Ectodermal cell (in vitro differentiated cells): ENCODE data around the gene VPS4B. TPM values are rescaled to one million over a fixed set of nuclear protein-coding genes. Genes with fewer than 3 reads are reported as not detected.
"Not testable (repeated sequence)": the region's sequence is repeated elsewhere in the genome, so short reads cannot be mapped to it uniquely, and the experiment has no call there.

ENCODE experiments used
- H3K27ac ChIP-seq: 2 replicates; pipeline ENCODE4 v1.7.0; 2013; ENCODE audit warnings: mild to moderate bottlenecking, low read depth, low read length; ENCODE audit not compliant: insufficient read depth, poor library complexity, severe bottlenecking
- H3K27me3 ChIP-seq: 2 replicates; pipeline ENCODE4 v1.7.0; 2013; ENCODE audit warnings: mild to moderate bottlenecking, low read length; ENCODE audit not compliant: insufficient read depth, control insufficient read depth, poor library complexity, severe bottlenecking
- H3K36me3 ChIP-seq: one replicate; pipeline ENCODE4 v1.7.0; 2013; ENCODE audit warnings: low read length; ENCODE audit not compliant: control insufficient read depth, insufficient read depth
- H3K4me1 ChIP-seq: one replicate; pipeline ENCODE4 v1.7.0; 2013; ENCODE audit warnings: low read length; ENCODE audit not compliant: control insufficient read depth, insufficient read depth
- H3K4me3 ChIP-seq: 2 replicates; pipeline ENCODE4 v1.7.0; 2013; ENCODE audit warnings: low read depth, low read length, control low read depth; ENCODE audit not compliant: insufficient read depth
- H3K9me3 ChIP-seq: 2 replicates; pipeline ENCODE4 v1.7.0; 2013; ENCODE audit warnings: mild to moderate bottlenecking, low read length, moderate library complexity; ENCODE audit not compliant: control insufficient read depth
- WGBS, 2 experiments: methylation state at CpG; one replicate each; pipeline ENCODE4 v1.1.7; 2013; ENCODE audit warnings: missing lambda C conversion rate in 2 of 2; 5-methylcytosine and 5-hydroxymethylcytosine counted together
- polyA plus RNA-seq, 4 experiments: library from polyadenylated mRNA; stranded (reverse); fragments of 50-300 nt; gene quantifications; one replicate each; pipeline ENCODE4 v1.2.3, GENCODE V29; 2013

VPS4B gene
- 31.0 TPM for polyA plus RNA-seq (2013, experiment 1 of 4)
- polyA plus RNA-seq (2013, experiment 2 of 4), result 40.3 TPM
- 28.8 TPM for polyA plus RNA-seq (2013, experiment 3 of 4)
- polyA plus RNA-seq (2013, experiment 4 of 4), result 31.0 TPM

- Histone ChIP-seq H3K4me3 (peak within 1 kb of the TSS; percentile 87), H3K27me3 (no peaks in the 10 kb centered on the region), H3K4me1 (peaks cover 7% of the 10 kb centered on the region), H3K36me3 (no peaks in the 10 kb centered on the region), H3K9me3 (no peaks in the 10 kb centered on the region), H3K27ac (peak within 1 kb of the TSS; percentile 95)
- 0% methylated on average over 56 to 58 of the region's 58 CpGs for WGBS, 2 experiments
Measured at GRCh38 chr18:63422087-63422863, at the start of gene VPS4B. Gene VPS4B (minus strand): TSS chr18:63422476. CDS start chr18:63422259, 217 bp downstream.

- Histone ChIP-seq H3K36me3 (no peaks in the 10 kb centered on the region), H3K4me1 (no peaks in the 10 kb centered on the region), H3K9me3 (no peaks in the 10 kb centered on the region), H3K4me3 (no peak overlapping the region), H3K27ac (no peak overlapping the region), H3K27me3 (no peaks in the 10 kb centered on the region)
- WGBS, 2 experiments, result 85 to 86% methylated on average over 11 to 12 of the region's 12 CpGs
Measured at GRCh38 chr18:63470751-63471150, 48.5 kb upstream of the VPS4B start.

GRCh38 chr18:63468575-63468974, 46.3 kb upstream of the VPS4B start:
- Histone ChIP-seq H3K4me1 (no peaks in the 10 kb centered on the region), H3K9me3 (no peaks in the 10 kb centered on the region), H3K27me3 (no peaks in the 10 kb centered on the region), H3K4me3 (no peak overlapping the region), H3K36me3 (no peaks in the 10 kb centered on the region), H3K27ac (no peak overlapping the region)
- 80 to 99% methylated on average over 1 to 3 of the region's 3 CpGs for WGBS, 2 experiments

DNA sequence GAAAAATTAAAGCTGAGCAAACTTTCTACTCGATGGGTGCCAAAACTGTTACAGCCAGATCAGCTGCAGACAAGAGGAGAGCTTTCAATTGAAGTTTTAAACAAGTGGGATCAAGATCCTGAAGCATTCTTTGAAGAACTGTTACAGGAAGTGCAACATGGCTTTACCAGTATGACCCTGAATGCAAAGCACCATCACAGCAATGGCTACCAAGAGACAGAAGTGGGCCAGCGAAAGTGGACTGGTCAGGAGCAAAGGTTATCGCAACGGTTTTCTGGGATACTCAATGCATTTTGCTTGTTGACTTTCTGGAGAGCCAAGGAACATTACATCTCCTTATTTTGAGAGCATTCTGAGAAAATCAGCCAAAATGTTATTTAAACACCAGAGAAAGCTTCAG, 45.4 kb upstream of the VPS4B start:
- Histone ChIP-seq H3K4me3 (no peak overlapping the region), H3K36me3 (no peaks in the 10 kb centered on the region), H3K27me3 (no peaks in the 10 kb centered on the region), H3K4me1 (no peaks in the 10 kb centered on the region), H3K9me3 (no peaks in the 10 kb centered on the region), H3K27ac (no peak overlapping the region)
- 90 to 95% methylated on average over 4 of the region's 4 CpGs for WGBS, 2 experiments

- no peaks in the 10 kb centered on the region for H3K36me3 ChIP-seq
- no peaks in the 10 kb centered on the region for H3K27me3 ChIP-seq
- WGBS, 2 experiments, result 85 to 100% methylated on average over 2 of the region's 2 CpGs
- no peaks in the 10 kb centered on the region for H3K9me3 ChIP-seq
- H3K4me3 ChIP-seq, result no peak overlapping the region
- no peak overlapping the region for H3K27ac ChIP-seq
- no peaks in the 10 kb centered on the region for H3K4me1 ChIP-seq
Measured at GRCh38 chr18:63465059-63465458, 42.8 kb upstream of the VPS4B start.

GRCh38 chr18:63464434-63464833, 42.2 kb upstream of the VPS4B start:
- Histone ChIP-seq H3K27ac (no peak overlapping the region), H3K4me3 (no peak overlapping the region)
- WGBS, 2 experiments, result 89 to 96% methylated on average over 2 of the region's 2 CpGs

DNA sequence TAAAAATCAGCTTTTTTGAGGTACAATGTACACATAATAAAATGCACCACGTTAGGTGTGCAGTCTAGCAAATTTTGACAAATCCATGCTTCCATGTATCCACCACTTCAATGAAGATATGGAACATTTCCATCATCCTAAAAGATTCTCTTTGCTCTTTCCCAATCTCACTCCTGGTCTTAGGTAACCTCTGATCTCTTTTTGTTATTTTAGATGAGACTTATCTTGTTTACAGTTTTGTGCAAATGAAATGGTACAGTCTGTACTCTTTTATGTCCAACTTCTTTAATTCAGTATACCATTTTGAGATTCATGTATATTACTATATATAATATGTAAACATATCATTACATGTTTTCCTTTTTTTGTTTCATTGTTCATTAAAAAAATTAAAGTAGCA, 38.1 kb upstream of the VPS4B start:
- no peaks in the 10 kb centered on the region for H3K36me3 ChIP-seq
- 80 to 91% methylated on average over 1 of the region's 1 CpG for WGBS, 2 experiments
- H3K4me1 ChIP-seq, result no peaks in the 10 kb centered on the region
- H3K9me3 ChIP-seq, result no peaks in the 10 kb centered on the region
- no peaks in the 10 kb centered on the region for H3K27me3 ChIP-seq
- H3K27ac ChIP-seq, result no peak overlapping the region
- no peak overlapping the region for H3K4me3 ChIP-seq

More at GRCh38 chr18:63464434-63464833, 42.2 kb upstream of the VPS4B start:
- no peaks in the 10 kb centered on the region for H3K4me1 ChIP-seq
- H3K9me3 ChIP-seq, result no peaks in the 10 kb centered on the region
- H3K27me3 ChIP-seq, result no peaks in the 10 kb centered on the region
- no peaks in the 10 kb centered on the region for H3K36me3 ChIP-seq

GRCh38 chr18:63457977-63458376, 35.7 kb upstream of the VPS4B start:
- 82 to 91% methylated on average over 6 of the region's 6 CpGs for WGBS, 2 experiments
- no peaks in the 10 kb centered on the region for H3K36me3 ChIP-seq
- no peaks in the 10 kb centered on the region for H3K27me3 ChIP-seq
- no peak overlapping the region for H3K27ac ChIP-seq
- H3K4me3 ChIP-seq, result no peak overlapping the region
- H3K9me3 ChIP-seq, result no peaks in the 10 kb centered on the region
- H3K4me1 ChIP-seq, result no peaks in the 10 kb centered on the region

DNA sequence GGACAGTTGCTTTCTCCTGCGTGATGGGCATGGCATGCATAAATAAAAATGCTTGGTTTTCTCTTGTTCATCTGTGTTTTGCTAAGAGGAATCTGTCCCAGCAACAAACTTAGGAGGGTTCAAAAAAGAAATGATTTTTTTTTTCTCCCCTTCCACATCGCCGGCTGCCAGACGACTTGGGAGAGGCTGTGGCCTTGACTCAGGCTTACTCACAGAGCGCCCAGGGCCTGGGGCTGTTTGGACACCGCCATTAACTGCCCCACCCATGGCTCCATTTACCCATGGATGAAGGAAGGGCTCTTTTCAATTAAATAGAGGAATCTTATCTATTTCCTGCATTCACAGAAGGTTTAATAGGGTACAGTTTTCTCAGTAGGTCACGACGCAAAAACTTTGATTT, 32.2 kb upstream of the VPS4B start:
- no peak overlapping the region for H3K27ac ChIP-seq
- WGBS, 2 experiments, result 91 to 96% methylated on average over 8 of the region's 8 CpGs
- H3K27me3 ChIP-seq, result no peaks in the 10 kb centered on the region
- no peaks in the 10 kb centered on the region for H3K36me3 ChIP-seq
- H3K4me3 ChIP-seq, result no peak overlapping the region
- H3K4me1 ChIP-seq, result no peaks in the 10 kb centered on the region
- no peaks in the 10 kb centered on the region for H3K9me3 ChIP-seq

DNA sequence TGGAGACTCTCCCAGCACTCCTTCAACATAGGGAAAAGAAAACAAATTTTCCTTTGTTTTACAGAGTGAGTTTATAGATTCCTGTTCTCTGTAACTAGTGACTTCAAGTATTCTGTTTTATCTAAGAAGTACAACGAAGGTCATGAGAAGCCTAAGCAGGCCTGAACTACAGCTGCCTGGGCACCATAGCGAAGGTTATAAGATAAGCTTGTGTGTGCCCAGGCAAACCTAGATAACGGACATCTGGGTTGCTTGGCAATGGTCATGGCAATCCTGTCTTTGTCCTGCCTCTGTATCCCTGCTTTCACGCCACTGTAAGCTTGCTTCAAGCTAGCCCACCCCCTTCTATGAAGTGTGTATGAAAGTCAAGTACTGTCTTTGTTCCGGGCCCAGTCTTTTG, 30.5 kb upstream of the VPS4B start:
- H3K36me3 ChIP-seq, H3K4me1 ChIP-seq, H3K27me3 ChIP-seq, H3K9me3 ChIP-seq, H3K27ac ChIP-seq, H3K4me3 ChIP-seq: not testable (repeated sequence)
- WGBS, 2 experiments, result 94 to 98% methylated on average over 5 of the region's 5 CpGs
